B cell (primary cell): Measurements from ENCODE around the gene ADAMTS18.

Experiments
- EZH2 ChIP-seq: IDR thresholded peaks from 2 replicates; pipeline ENCODE4 v1.6.1; 2012; ENCODE audit warnings: borderline replicate concordance, low read depth, mild to moderate bottlenecking, moderate library complexity, low read length; ENCODE audit not compliant: insufficient read depth, poor library complexity, severe bottlenecking
- TF ChIP-seq, protein P1 (sequence below): fragments of 200-600 bp; IDR thresholded peaks from one replicate; pipeline ENCODE4 v1.8.0; 2022; ENCODE audit warnings: antibody characterized with exemption, mild to moderate bottlenecking

DNA sequence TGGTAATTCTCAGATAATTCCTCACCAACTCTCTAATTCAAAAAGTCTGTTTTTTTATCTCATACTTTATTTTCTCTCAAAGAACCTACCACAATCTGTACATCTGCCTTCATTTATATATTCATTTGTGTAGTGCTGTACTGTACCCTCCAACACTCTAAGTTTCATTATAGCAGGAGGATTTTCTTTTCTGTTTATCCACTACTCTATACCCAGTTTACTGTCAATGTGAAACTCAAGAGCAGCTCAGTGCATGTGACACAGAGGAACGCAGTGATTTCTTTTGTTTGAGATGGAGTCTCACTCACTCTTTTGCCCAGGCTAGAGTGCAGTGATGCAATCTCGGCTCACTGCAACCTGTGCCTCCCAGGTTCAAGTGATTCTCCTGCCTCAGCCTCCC, 117.8 kb downstream of the ADAMTS18 start:
- TF ChIP-seq, protein P1, sequence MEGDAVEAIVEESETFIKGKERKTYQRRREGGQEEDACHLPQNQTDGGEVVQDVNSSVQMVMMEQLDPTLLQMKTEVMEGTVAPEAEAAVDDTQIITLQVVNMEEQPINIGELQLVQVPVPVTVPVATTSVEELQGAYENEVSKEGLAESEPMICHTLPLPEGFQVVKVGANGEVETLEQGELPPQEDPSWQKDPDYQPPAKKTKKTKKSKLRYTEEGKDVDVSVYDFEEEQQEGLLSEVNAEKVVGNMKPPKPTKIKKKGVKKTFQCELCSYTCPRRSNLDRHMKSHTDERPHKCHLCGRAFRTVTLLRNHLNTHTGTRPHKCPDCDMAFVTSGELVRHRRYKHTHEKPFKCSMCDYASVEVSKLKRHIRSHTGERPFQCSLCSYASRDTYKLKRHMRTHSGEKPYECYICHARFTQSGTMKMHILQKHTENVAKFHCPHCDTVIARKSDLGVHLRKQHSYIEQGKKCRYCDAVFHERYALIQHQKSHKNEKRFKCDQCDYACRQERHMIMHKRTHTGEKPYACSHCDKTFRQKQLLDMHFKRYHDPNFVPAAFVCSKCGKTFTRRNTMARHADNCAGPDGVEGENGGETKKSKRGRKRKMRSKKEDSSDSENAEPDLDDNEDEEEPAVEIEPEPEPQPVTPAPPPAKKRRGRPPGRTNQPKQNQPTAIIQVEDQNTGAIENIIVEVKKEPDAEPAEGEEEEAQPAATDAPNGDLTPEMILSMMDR: no peak
- TF ChIP-seq EZH2: no peak
